PC-9 (cell line): ENCODE data around the gene ZNF18.

Experiments
- CTCF ChIP-seq: fragments of 200-600 bp; sonication (generic); conservative IDR thresholded peaks from 2 replicates; pipeline ENCODE4 v1.6.1; 2017; ENCODE audit warnings: mixed run types, antibody characterized with exemption, mild to moderate bottlenecking, moderate library complexity
- EZH2 ChIP-seq: fragments of 200-600 bp; sonication (generic); IDR thresholded peaks from 2 replicates; pipeline ENCODE4 v1.8.0; 2017; ENCODE audit warnings: antibody characterized with exemption, low read depth

- no peak for TF ChIP-seq CTCF
- no peak for TF ChIP-seq EZH2
Observed at GRCh38 chr17:11996722-11997146, 541 bp downstream of the ZNF18 start.
